CD4-positive, alpha-beta T cell treated with Interleukin-6 at 100 ng/mL for 8 hours (primary cell): ENCODE measurements around the gene TEP1.

Source experiments
- DNase-seq: peaks from one replicate; pipeline ENCODE4 v3.0.0-alpha.2; 2020; ENCODE audit warnings: mixed read lengths, low spot score

The TEP1 gene

DNA sequence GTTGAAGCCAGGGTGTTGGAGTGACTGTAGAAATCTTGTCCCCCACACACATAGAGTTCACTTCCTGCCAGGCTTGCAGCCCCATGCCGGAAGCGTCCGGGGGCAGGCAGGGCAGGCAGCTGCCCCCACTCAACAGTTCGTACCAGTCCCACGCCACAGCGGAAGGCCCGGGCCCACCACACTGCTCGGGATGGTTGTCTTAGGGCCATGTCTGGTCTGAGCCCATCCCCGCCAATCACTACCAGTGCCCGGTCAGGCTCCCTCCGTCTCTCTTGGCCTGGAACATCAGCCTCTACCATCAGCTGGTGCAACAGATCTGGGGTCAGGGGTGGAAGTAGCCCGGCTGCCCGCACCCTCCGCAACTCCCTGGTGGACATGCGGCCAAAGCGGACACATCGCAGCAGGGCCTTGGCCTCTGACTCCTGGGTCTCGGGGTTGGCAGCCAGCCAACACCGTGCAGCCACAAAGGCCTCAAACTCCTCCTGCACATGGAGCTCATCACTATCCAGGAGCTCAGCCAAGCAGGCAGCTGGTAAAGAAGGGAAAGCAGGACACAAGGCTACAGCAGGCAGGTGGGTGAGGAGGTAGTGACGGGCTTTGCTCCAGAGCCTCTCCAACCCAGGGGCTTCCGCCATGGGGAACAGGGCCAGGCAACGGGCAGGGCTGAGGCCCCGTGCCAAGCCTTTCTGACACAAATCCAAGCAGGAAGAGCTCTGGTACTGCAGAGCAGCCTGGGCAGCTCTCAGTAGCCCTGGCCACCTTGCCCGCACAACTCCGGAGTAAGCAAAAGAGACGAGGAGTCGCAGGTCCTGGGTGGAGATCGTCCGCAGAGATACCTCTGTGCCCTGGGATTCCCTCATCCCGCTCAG is 16.7 kb upstream of the TEP1 start:
- DNase-seq, result no peak

DNA sequence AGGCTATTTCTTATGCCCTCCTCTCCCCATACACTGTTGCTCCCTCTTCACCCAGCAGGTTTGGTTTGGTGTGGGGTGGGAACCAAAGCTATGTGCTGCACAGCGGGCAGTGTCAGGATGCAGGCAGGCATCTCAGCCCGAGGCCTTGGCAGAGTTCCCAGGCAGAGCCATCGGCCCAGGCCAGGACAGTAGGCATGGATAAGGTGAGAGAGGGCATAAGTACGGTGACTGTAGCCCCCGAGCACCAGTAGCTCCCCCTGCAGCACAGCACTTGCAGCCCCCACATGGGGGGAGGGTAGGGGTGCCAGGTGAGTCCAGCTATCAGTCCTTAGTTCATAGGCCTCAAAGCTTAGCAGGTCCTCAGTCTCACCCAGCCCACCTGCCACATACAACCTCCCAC is 15.5 kb upstream of the TEP1 start:
- no peak for DNase-seq

- no peak for DNase-seq
Measured at GRCh38 chr14:20428010-20428365, 14.7 kb upstream of the TEP1 start.

GRCh38 chr14:20427231-20428009 is 14.1 kb upstream of the TEP1 start:
- DNase-seq, result no peak

GRCh38 chr14:20424851-20425250 is 11.6 kb upstream of the TEP1 start:
- no peak for DNase-seq

DNA sequence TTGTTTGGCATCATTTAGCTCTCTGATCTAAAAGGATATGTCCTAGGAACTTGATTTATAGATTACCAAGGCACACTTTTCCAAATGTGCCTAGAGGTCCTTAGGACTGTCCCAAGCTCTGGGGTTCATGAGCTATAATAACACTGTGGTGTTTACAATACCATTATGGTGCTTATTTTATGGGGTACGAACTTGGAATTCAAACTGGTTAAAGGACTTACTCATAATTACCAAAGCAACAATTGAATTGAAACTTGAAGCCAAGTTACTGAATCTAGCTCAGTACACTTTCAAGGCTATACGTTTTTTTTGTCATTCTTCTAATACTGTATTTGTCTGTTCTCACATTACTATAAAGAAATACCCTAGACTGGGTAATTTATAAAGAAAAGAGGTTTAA is 9.6 kb upstream of the TEP1 start:
- DNase-seq, result no peak

- DNase-seq, result no peak
Measured at GRCh38 chr14:20421267-20421666, 8.0 kb upstream of the TEP1 start.

DNA sequence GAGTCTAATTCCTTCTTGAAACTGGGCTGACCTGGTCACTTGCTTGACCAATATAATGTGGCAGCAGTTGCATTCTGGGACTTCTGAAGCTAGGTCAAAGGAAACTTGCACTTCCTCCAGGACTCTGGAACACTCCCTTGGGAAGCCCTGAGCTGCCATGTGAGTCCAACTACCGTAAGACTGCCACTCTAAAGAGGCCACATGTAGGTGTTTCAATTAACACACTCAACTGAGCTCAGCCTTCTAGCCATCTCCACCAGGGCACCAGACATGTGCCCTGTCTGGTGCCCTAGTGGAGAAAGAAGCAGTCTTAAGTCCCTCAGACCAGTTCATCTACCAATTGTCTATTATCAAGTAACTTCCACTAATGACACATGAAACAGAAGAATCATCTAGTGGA is 6.1 kb upstream of the TEP1 start:
- DNase-seq, result no peak

DNA sequence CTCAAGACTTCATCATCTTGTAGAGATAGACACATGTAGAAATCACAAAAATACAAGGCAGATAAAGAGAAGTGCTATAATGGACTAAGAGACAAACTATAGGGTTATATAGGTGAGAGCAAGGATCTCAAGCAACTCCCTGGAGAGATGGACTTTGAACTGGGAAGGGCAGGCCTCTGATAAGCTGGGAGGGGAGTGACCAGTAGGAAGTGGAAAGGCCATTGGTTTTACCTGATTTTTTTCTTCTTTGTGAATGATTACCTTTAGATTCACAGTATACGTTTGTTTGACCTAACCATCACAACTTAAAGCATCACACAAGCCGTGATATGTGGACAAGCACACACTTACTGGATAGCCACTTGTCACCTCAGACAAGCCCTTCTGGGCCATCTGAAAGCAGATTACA is 5.2 kb upstream of the TEP1 start:
- no peak for DNase-seq

DNA sequence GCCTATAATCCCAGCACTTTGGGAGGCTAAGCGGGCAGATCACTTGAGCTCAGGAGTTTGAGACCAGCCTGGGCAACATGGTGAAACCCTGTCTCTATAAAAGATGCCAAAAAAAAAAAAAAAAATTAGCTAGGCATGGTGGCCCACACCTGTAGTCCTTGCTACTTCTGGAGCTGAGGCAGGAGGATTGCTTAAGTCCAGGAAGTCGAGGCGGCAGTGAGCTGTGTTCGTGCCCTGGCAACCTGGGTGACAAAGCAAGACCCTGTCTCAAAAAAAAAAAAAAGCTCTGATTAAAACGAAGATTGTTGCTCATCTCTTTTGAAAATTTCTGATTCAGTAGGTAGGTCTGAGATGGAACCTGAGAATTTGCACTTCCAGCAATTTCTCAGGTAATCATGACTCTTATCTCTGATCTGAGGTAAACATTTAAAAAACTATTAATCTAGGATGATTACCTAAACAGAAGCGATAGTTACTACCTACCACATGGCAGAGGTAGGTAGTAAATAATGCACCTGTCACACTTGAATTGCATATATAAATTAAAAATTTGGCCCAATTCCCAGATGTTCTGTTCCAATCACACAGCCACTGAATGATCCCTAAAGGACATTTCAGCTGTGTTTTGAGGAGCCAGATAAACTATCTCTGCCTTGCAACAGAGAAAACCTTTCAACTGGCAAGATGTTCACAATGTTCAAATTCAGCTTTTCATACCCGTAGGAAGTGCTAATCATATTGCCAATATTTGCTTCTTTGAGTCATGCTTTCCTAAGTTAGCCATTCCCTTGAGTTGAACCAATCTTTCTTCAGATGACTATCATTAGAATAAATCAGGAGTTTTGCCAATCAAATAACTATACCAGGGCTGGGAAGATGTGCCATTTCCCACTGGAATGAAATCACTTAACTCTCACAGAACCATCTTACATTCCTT is 4.2 kb upstream of the TEP1 start:
- no peak for DNase-seq

GRCh38 chr14:20416223-20416622 is 2.9 kb upstream of the TEP1 start:
- no peak for DNase-seq

GRCh38 chr14:20415782-20416206 is 2.5 kb upstream of the TEP1 start:
- peak; percentile 60 for DNase-seq

- DNase-seq, result peak; percentile 23
Measured at GRCh38 chr14:20413744-20414082, 412 bp upstream of the TEP1 start.

DNA sequence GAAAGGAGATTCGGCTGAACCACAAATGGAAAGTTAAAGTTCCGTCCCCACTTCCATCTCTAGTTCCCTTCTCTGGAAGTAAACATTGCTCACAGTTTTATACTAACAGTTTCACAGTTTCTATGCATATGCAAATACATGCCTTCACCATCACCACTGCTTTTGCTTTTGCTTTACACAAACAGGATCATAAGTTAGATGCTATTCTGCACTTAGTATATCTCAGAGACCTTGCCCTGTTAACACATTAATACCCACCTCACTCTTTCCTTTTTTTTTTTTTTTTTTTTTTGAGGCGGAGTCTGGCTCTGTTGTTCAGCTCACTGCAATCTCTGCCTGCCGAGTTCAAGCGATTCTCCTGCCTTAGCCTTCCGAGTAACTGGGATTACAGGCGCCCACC is 890 bp downstream of the TEP1 start:
- peak; percentile 8 for DNase-seq

DNA sequence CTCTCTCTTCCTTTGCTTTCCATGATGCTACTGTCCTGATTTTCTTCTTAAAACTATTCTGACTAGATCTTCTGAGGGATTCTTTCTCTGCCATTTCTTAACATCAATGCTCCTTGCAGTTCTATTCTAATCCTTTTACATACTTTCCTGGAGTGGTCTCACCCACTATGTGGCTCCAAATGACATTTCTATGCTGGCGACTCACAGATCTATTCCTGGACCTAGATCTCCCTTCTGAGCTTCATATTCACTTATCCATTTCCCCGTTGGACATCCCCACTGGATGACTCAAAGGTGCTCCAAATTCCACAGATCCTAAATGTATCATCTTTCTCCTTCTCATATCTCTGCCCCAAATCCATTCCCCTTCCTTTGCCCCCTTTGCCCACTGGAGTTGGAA is 4.1 kb downstream of the TEP1 start:
- no peak for DNase-seq

DNA sequence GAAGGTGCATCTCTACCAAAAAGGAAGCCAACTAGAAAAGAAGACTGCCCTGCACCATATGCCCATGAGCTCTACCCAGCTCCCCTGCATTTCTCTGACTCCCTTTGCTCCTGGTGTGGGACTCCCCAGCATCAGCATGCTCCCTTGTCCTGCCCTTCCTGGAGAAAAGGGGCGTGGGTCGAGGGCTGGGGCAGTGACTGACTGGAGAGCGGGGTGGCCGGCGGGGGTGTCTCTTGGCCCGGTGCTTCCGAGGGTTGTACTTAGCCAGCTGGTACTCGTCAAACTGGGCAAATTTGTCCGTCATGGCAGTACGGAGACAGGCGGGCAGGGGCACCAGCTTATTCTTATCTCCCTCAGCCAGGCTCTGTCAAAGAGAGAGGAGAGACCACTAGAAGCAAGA is 9.8 kb downstream of the TEP1 start:
- no peak for DNase-seq

- DNase-seq, result peak; percentile 38
Measured at GRCh38 chr14:20400965-20401593, 12.2 kb downstream of the TEP1 start.

GRCh38 chr14:20400589-20400964 is 12.7 kb downstream of the TEP1 start:
- no peak for DNase-seq

GRCh38 chr14:20397511-20397910 is 15.8 kb downstream of the TEP1 start:
- DNase-seq, result no peak

DNA sequence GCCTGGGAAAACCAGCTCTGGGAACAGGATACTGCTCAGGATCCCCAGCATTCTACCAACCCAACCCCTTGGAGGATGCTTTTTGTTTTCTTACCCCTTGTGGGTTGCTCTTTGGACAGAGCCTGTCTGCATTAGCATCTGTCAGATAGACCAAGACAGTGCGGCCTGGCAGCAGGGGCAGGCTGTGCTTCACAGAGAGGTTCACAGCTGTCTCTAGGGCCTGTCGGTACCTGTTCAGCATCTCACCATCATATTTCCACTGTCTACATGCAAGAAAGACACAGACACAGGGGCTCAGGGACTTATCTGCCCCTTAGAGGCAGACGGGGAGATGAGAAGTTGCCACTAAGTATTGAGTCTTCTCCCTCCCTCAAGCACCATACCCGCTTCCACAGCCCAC is 21.8 kb downstream of the TEP1 start:
- DNase-seq, result no peak

GRCh38 chr14:20388159-20388558 is 25.1 kb downstream of the TEP1 start:
- no peak for DNase-seq

GRCh38 chr14:20387576-20387975 is 25.7 kb downstream of the TEP1 start:
- no peak for DNase-seq
